Fibroblast of lung (primary cell): ENCODE data around the gene NPNT.

Source experiments
- EZH2 ChIP-seq: IDR thresholded peaks from 2 replicates; pipeline ENCODE4 v1.5.1; 2012; ENCODE audit warnings: low read length, control low read depth, mild to moderate bottlenecking; ENCODE audit errors: missing control alignments
- TF ChIP-seq, protein P1 (sequence below), 2 donors: IDR thresholded peaks in 1 of 2; conservative IDR thresholded peaks in 1 of 2; 1 replicate in 1 of 2; 2 replicates in 1 of 2; pipeline ENCODE4 v1.5.1; 2011 to 2012; ENCODE audit warnings: low read length in 2 of 2, control low read depth in 1 of 2, inconsistent platforms in 1 of 2, low read depth in 1 of 2, mild to moderate bottlenecking in 1 of 2

DNA sequence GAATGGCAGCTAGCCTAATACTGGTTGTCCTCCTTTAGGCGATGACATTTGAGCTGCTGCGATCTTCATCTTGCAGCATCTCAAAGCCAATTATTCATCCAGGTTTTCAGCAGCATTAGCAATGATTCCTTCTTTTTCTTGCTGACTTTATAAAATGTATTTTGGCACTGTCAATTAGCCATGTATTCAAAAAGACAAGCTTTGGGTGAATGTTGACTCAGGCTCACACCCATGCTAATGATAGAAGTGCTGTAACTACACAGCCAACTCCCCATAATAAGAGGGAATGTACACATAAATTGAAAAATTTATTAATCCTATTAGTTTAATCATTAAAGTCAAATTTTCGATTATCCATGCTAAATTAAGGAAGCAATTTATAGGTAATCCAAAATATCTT, 24.3 kb upstream of the NPNT start:
- TF ChIP-seq, protein P1, sequence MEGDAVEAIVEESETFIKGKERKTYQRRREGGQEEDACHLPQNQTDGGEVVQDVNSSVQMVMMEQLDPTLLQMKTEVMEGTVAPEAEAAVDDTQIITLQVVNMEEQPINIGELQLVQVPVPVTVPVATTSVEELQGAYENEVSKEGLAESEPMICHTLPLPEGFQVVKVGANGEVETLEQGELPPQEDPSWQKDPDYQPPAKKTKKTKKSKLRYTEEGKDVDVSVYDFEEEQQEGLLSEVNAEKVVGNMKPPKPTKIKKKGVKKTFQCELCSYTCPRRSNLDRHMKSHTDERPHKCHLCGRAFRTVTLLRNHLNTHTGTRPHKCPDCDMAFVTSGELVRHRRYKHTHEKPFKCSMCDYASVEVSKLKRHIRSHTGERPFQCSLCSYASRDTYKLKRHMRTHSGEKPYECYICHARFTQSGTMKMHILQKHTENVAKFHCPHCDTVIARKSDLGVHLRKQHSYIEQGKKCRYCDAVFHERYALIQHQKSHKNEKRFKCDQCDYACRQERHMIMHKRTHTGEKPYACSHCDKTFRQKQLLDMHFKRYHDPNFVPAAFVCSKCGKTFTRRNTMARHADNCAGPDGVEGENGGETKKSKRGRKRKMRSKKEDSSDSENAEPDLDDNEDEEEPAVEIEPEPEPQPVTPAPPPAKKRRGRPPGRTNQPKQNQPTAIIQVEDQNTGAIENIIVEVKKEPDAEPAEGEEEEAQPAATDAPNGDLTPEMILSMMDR (conservative IDR thresholded peaks at IDR 0.05 in 1 of 2, IDR thresholded peaks at IDR 0.05 in 1 of 2; ENCODE audit: low read depth in 1 of 2, low read length in 2 of 2): no peak
- TF ChIP-seq EZH2: no peak
